CD4-positive, alpha-beta T cell treated with Interleukin-17A for 1 hour (primary cell): ENCODE data around the gene FOXP4.

Experiments used
- DNase-seq: peaks from one replicate; pipeline ENCODE4 v3.0.0-alpha.2; 2020

Gene FOXP4

GRCh38 chr6:41523915-41524633 is 22.1 kb upstream of the FOXP4 start:
- no peak for DNase-seq

DNA sequence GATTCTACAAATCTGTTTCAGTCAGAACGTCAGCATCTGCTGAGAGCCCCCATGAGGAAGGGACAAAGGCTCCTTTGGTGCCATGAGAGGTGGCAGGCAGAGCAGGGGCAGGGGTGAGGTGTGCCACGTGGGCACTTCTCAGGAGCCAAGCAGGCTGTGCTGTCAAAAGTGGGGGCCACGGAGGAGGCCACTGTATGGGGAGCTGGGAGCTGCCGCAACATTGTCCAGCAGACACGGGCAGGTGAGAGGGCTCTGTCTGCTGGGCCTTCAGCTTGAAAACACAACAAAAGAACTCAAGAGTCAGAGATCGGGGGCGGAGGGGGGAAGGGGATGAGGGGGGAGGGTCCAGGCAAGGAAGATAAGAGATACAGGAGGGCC is 21.6 kb upstream of the FOXP4 start:
- no peak for DNase-seq

GRCh38 chr6:41527721-41528408 is 18.3 kb upstream of the FOXP4 start:
- DNase-seq: no peak

- no peak for DNase-seq
These were observed 17.7 kb upstream of the FOXP4 start for GRCh38 chr6:41528409-41528963.

- DNase-seq: no peak
These were observed 17.1 kb upstream of the FOXP4 start for GRCh38 chr6:41529049-41529448.

DNA sequence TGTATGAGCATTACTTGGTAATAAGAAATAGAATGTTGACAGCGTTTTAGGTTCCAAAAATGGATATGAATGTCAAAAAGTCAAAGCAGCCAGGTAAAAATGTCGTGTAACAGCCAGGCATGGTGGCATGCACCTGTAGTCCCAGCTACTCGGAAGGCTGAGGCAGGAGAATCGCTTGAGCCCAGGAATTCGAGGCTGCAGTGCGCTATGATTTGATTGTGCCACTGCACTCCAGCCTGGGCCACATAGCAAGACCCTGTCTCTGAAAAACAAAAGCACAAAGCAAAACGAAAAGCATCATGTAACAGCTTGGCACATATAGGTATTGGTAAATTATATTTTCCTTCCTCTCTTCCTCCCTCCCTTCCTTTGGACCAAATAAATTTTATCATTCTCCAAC is 16.2 kb upstream of the FOXP4 start:
- DNase-seq: no peak

DNA sequence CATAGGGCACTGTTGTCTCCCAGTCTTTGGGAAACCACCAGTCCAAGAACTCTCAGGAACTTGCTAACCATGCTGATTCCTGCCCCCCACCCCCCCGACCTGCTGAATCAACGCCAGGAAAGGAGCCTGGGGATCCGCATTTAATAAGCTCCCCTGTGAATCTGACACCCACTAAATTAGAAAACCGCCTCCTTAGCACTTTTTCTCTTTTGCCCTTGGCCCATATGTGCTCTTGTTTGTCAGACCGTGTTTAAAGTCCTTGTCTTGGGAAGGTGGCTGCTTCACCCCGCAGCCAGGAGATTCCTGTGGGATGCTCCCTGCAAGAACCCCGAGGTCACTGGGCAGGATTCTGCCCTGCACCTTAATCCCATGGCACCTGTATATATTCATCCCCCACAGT is 15.7 kb upstream of the FOXP4 start:
- no peak for DNase-seq

DNA sequence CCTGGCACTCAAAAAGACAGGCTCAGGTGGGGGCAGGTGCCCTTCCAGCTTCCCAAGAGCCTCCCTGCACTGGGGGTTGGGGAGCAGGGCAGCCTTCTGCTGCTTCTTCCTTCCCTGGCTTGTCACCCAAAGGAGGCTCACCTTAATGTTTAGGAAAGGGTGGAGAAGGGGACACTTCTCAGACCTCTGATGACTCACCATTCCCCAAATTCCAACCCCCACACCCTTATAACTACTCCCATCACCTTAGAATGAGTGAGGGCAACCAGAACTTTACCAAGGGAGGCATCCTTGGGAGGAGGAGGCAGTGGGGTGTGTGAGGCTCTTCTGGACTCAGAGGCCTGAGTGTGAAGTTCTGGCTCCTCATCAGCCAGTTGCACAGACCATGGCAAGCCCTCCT is 15.2 kb upstream of the FOXP4 start:
- no peak for DNase-seq

GRCh38 chr6:41531591-41532582 is 14.3 kb upstream of the FOXP4 start:
- peak; percentile 56 for DNase-seq

DNA sequence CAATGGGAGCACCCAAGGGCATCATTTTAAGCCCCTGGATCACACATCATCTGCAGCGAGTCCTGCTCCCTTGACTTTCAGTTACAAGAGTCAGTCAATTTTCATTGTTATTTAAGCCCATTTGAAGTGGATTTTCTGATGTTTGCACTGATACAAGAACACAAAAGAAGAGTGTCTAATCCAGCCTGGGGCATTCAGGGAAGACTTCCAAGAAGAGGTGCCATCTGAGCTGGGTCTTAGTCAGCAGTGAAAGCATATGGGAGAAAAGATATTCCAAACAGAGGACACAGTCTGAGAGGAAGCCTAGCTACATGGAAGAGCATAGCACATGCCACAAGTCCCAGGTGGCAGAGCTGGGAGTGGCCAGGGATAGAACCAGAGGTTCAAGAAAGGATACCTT is 10.4 kb upstream of the FOXP4 start:
- no peak for DNase-seq

- DNase-seq: no peak
These were observed 9.1 kb upstream of the FOXP4 start for GRCh38 chr6:41536795-41537758.

GRCh38 chr6:41538556-41539182 is 7.5 kb upstream of the FOXP4 start:
- DNase-seq: no peak

GRCh38 chr6:41539204-41539603 is 7.0 kb upstream of the FOXP4 start:
- DNase-seq: no peak

GRCh38 chr6:41541364-41541763 is 4.8 kb upstream of the FOXP4 start:
- no peak for DNase-seq

DNA sequence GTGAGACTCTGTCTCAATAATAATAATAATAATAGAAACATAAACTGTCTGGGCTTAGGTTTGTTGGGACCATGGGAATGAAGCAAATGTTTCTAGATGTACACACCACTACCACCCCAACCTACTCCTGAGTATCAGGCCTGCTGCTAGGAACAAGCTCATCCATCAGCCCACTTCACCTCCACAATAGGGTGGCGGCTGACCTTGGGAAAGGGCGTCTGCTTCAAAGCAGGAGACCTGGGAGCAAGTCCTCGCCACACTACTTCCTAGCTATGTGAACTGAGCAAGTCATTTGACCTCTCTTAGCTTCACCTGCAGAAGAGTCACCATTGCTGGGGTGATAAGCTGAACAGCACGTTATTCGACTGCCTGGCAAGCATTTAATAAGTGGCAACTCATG is 3.1 kb upstream of the FOXP4 start:
- no peak for DNase-seq

DNA sequence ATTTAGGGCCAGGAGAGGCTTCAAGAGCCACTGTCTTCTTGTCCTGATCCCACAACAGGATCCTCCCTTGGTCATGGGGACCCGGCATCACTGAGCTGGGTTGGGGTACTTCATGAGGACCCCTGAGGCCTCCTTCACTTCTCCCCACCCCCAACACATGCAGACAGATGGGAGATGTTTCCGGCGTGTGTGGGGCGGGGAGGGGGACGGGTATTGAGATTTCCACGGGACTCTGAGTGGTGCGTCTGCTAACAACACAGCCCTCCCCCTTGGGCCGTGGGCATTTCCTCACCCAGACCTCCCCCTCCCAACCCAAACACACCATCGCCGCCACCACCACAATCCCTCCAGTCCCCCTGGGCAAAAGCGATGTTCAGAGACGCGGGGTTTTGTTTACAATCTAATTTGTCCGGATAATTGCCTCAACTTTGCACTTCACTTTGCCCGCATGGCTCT is 906 bp upstream of the FOXP4 start:
- DNase-seq: no peak

DNA sequence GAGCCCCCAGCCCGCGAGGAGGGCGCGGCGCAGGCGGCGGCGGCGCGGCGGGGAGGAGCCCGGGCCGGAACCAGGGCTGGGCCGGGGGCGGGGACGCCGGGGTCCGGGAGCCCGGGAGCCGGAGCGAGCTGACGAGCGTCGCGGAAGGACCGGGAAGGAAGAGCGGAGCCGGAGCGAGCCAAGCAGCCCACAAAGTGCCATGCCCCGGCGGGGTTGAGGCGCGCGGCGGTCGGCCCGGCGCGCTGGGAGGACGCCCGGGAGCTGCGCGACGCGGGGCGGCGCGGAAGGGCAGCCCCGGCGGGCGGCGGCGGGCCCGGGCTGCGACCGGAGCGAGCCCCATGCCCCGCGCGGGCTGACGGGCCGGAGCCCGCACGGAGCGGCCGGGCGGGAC is 289 bp downstream of the FOXP4 start:
- no peak for DNase-seq

- DNase-seq: peak; percentile 37
These were observed 951 bp downstream of the FOXP4 start for GRCh38 chr6:41546866-41547798.

DNA sequence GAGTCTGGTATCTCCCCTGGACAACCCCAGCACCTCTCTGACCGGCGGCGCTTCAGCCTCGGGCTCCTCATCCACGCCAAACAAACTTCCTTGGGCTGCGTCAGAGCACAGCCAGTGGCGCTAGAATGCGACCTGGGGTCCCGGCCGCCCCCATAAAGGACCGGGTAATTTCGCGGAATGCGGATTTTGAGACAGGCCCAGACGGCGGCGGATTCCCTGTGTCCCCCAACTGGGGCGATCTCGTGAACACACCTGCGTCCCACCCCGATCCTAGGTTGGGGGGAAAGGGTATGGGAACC is 1.6 kb downstream of the FOXP4 start:
- DNase-seq: no peak

DNA sequence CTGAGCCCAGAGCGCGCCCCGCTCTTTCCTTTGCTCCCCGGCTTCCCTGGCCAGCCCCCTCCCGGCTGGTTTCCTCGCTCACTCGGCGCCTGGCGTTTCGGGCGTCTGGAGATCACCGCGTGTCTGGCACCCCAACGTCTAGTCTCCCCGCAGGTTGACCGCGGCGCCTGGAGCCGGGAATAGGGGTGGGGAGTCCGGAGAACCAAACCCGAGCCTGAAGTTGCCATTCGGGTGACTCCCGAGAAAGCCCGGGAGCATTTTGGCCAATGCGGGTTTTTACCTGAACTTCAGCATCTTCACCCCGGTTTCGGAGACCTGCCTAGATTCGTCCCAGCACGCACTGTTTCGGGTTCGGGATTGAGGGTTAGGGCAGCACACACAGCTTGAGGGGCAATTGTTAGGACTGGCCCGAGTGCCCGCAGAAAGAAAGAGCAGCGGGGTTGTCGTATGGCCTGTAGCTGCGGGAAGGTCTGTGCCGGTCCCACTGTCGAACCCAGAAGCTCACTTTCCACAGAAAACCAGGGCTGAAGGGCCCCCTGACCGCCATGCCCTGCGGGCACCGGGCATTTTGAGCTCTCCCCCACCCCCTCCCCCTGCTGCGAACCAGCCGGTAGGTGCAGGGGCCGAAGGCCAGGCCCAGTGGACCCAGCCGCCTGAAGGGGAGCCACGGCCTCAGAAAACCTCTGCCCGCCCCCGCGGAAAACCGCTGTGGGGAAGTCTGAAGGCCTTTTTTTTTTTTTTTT is 2.1 kb downstream of the FOXP4 start:
- DNase-seq: peak; percentile 32
